A549 (cell line): Measurements from ENCODE around the gene TBC1D8. TPM values are rescaled to one million over a fixed set of nuclear protein-coding genes. Genes with fewer than 3 reads are reported as not detected.

ENCODE experiments used
- ATAC-seq, 2 experiments: fragments of 200-7000 bp in 1 of 2; fragments of >200 bp in 1 of 2; cut with Nextera tagmentation in 1 of 2; cut with Tn5 transposase in 1 of 2; 3 replicates each; pipeline versions ENCODE4 v1.8.0 to v1.9.1; 2018 to 2020; ENCODE audit warnings: mild to moderate bottlenecking in 1 of 2, moderate library complexity in 1 of 2
- CTCF ChIA-PET: fragments of 300-600 bp; sonication (Branson Sonifier 250); formaldehyde crosslinking; extraction: SDS; loops from one replicate; lab custom pipeline; 2021; ENCODE audit warnings: antibody characterized with exemption, inconsistent platforms; lab: Yijun Ruan, JAX
- POLR2A ChIA-PET: fragments of 350-600 bp; formaldehyde crosslinking; extraction: SDS; loops from one replicate; lab custom pipeline; 2021; ENCODE audit warnings: antibody characterized with exemption, inconsistent platforms; lab: Yijun Ruan, JAX
- DNase-seq, 2 experiments: peaks; one replicate each; pipeline versions ENCODE4 v3.0.0 to v3.0.0-alpha.2; 2011 to 2016; ENCODE audit warnings: low read depth in 1 of 2, low spot score in 1 of 2
- FAIRE-seq: peaks from 2 replicates; lab custom pipeline; 2011; peaks lifted over from hg19 to GRCh38; lab: Jason Lieb, UNC
- H3K27ac ChIP-seq, 2 experiments: fragments of >200 bp; sonication (Bioruptor Twin); formaldehyde crosslinking; 3 replicates each; pipeline ENCODE4 v1.5.1; 2016 to 2017
- H3K4me1 ChIP-seq: fragments of >200 bp; sonication (Bioruptor Twin); formaldehyde crosslinking; 3 replicates; pipeline ENCODE4 v1.6.1; 2016
- H3K4me2 ChIP-seq: fragments of >200 bp; sonication (Bioruptor Twin); formaldehyde crosslinking; 3 replicates; pipeline ENCODE4 v1.6.1; 2016
- H3K4me3 ChIP-seq: fragments of >200 bp; sonication (Bioruptor Twin); formaldehyde crosslinking; 3 replicates; pipeline ENCODE4 v1.5.1; 2016
- H3K9me3 ChIP-seq: fragments of >200 bp; sonication (Bioruptor Twin); formaldehyde crosslinking; 3 replicates; pipeline ENCODE4 v1.6.1; 2016
- BHLHE40 ChIP-seq: IDR thresholded peaks from 2 replicates; pipeline ENCODE4 v1.6.1; 2012; ENCODE audit warnings: low read depth, low read length, inconsistent platforms
- CBX8 ChIP-seq: fragments of 200-600 bp; sonication (generic); IDR thresholded peaks from 2 replicates; pipeline ENCODE4 v1.6.1; 2016
- CHD2 ChIP-seq: fragments of 150-350 bp; IDR thresholded peaks from 2 replicates; pipeline ENCODE4 v1.6.1; 2014; ENCODE audit warnings: low read length; ENCODE audit not compliant: partially characterized antibody
- EHF ChIP-seq: fragments of 250-450 bp; sonication (Bioruptor Pico); IDR thresholded peaks from 2 replicates; pipeline ENCODE4 v1.5.0; 2020; ENCODE audit warnings: mild to moderate bottlenecking
- ESRRA ChIP-seq: fragments of 150-350 bp; IDR thresholded peaks from 2 replicates; pipeline ENCODE4 v1.6.1; 2014; ENCODE audit warnings: mild to moderate bottlenecking, low read length, borderline replicate concordance
- FOSB ChIP-seq: fragments of 250-450 bp; sonication (Bioruptor Pico); IDR thresholded peaks from 2 replicates; pipeline ENCODE4 v1.5.0; 2020; ENCODE audit warnings: mild to moderate bottlenecking, moderate library complexity
- FOSL2 ChIP-seq, 2 experiments: fragments of 450-650 bp in 1 of 2; fragments of >200 bp in 1 of 2; sonication (Bioruptor Twin) in 1 of 2; formaldehyde crosslinking; IDR thresholded peaks; 2 replicates each; pipeline versions ENCODE4 v1.5.0 to v1.6.1; 2016 to 2020; ENCODE audit warnings: mild to moderate bottlenecking in 1 of 2, moderate library complexity in 1 of 2
- FOXS1 ChIP-seq: fragments of 250-450 bp; sonication (Bioruptor Pico); IDR thresholded peaks from 2 replicates; pipeline ENCODE4 v1.5.0; 2020; ENCODE audit warnings: mild to moderate bottlenecking, moderate library complexity
- GATA3 ChIP-seq: IDR thresholded peaks from 2 replicates; pipeline ENCODE4 v1.6.1; 2012; ENCODE audit warnings: borderline replicate concordance
- HDAC2 ChIP-seq: fragments of 200-600 bp; sonication (generic); IDR thresholded peaks from 2 replicates; pipeline ENCODE4 v1.6.1; 2016
- HEYL ChIP-seq: fragments of 250-450 bp; sonication (Bioruptor Pico); IDR thresholded peaks from 2 replicates; pipeline ENCODE4 v1.8.0; 2021; ENCODE audit warnings: mild to moderate bottlenecking, moderate library complexity
- HMGXB4 ChIP-seq: fragments of 250-450 bp; sonication (Bioruptor Pico); IDR thresholded peaks from 2 replicates; pipeline ENCODE4 v1.5.0; 2021; ENCODE audit warnings: mild to moderate bottlenecking, moderate library complexity, borderline replicate concordance
- HOXA7 ChIP-seq: fragments of 250-450 bp; sonication (Bioruptor Pico); IDR thresholded peaks from 2 replicates; pipeline ENCODE4 v1.5.0; 2020; ENCODE audit warnings: mild to moderate bottlenecking, moderate library complexity
- HOXB13 ChIP-seq: fragments of 250-450 bp; sonication (Bioruptor Pico); IDR thresholded peaks from 2 replicates; pipeline ENCODE4 v1.5.0; 2020; ENCODE audit warnings: low read depth, mild to moderate bottlenecking, moderate library complexity
- JUN ChIP-seq, 2 experiments: fragments of >200 bp; sonication (Bioruptor Twin); formaldehyde crosslinking; IDR thresholded peaks; 2 replicates in 1 of 2; 3 replicates in 1 of 2; pipeline ENCODE4 v1.6.1; 2016 to 2017
- KDM5A ChIP-seq: fragments of 200-600 bp; sonication (generic); IDR thresholded peaks from 2 replicates; pipeline ENCODE4 v1.6.1; 2016; ENCODE audit warnings: antibody characterized with exemption, mild to moderate bottlenecking
- MAFK ChIP-seq: fragments of 450-650 bp; IDR thresholded peaks from 2 replicates; pipeline ENCODE4 v1.6.1; 2014; ENCODE audit not compliant: partially characterized antibody
- MAX ChIP-seq: IDR thresholded peaks from 2 replicates; pipeline ENCODE4 v1.6.1; 2012
- MAZ ChIP-seq: fragments of 150-350 bp; IDR thresholded peaks from 2 replicates; pipeline ENCODE4 v1.6.1; 2014; ENCODE audit warnings: antibody characterized with exemption, low read depth, low read length, borderline replicate concordance
- MYC ChIP-seq: IDR thresholded peaks from 2 replicates; pipeline ENCODE4 v1.6.1; 2012; ENCODE audit warnings: mild to moderate bottlenecking, inconsistent platforms, low read length, improper control_type of control experiment, borderline replicate concordance
- NFE2L2 ChIP-seq: fragments of 150-350 bp; conservative IDR thresholded peaks from 2 replicates; pipeline ENCODE4 v1.6.1; 2014; ENCODE audit warnings: low read length
- POLR2A ChIP-seq: IDR thresholded peaks from 2 replicates; pipeline ENCODE4 v1.6.1; 2012; ENCODE audit warnings: mild to moderate bottlenecking, low read length
- RAD21 ChIP-seq, 2 experiments: fragments of >200 bp in 1 of 2; sonication (Bioruptor Twin) in 1 of 2; formaldehyde crosslinking in 1 of 2; IDR thresholded peaks in 1 of 2; conservative IDR thresholded peaks in 1 of 2; 2 replicates in 1 of 2; 3 replicates in 1 of 2; pipeline ENCODE4 v1.6.1; 2012 to 2018; ENCODE audit warnings: inconsistent platforms in 1 of 2
- RARB ChIP-seq: fragments of 250-450 bp; sonication (Bioruptor Pico); IDR thresholded peaks from 2 replicates; pipeline ENCODE4 v1.8.0; 2021; ENCODE audit warnings: mild to moderate bottlenecking, moderate library complexity
- RFX5 ChIP-seq: fragments of 450-650 bp; IDR thresholded peaks from 2 replicates; pipeline ENCODE4 v1.7.1; 2014; ENCODE audit warnings: antibody characterized with exemption, mild to moderate bottlenecking, moderate library complexity
- SREBF2 ChIP-seq: fragments of 450-650 bp; IDR thresholded peaks from 2 replicates; pipeline ENCODE4 v1.6.1; 2014; ENCODE audit warnings: mild to moderate bottlenecking, moderate library complexity
- USF2 ChIP-seq: fragments of 450-650 bp; IDR thresholded peaks from 2 replicates; pipeline ENCODE4 v1.6.1; 2014; ENCODE audit warnings: antibody characterized with exemption
- ZC3H11A ChIP-seq: fragments of 450-650 bp; IDR thresholded peaks from 2 replicates; pipeline ENCODE4 v1.6.1; 2014; ENCODE audit warnings: antibody characterized with exemption, mild to moderate bottlenecking
- WGBS: methylation state at CpG from one replicate; pipeline ENCODE4 v1.1.6; 2017; ENCODE audit errors: missing lambda C conversion rate; 5-methylcytosine and 5-hydroxymethylcytosine counted together
- polyA minus RNA-seq: library from RNA; depleted of rRNA, polyadenylated mRNA; stranded (reverse); fragments of >200 nt; gene quantifications from 2 replicates; pipeline ENCODE4 v1.2.3, GENCODE V29; 2011; rRNA and poly(A)+ RNA removed
- polyA plus RNA-seq, 4 experiments: library from polyadenylated mRNA; depleted of rRNA in 3 of 4; stranded (reverse); fragments of >200 nt; fragmentation: RNase III in 1 of 4; extraction: RNeasy Plus Mini Kit Qiagen cat#74134 plus additional on column Dnase treatment in 1 of 4; gene quantifications; 2 replicates in 3 of 4; 3 replicates in 1 of 4; pipeline ENCODE4 v1.2.3, GENCODE V29; 2011 to 2017
- TF ChIP-seq, protein P1 (sequence below): fragments of 200-600 bp; sonication (generic); IDR thresholded peaks from 2 replicates; pipeline ENCODE4 v1.6.1; 2016; ENCODE audit warnings: antibody characterized with exemption, mild to moderate bottlenecking, moderate library complexity
- TF ChIP-seq, protein P2 (sequence below): fragments of 250-450 bp; sonication (Bioruptor Pico); IDR thresholded peaks from 2 replicates; pipeline ENCODE4 v1.5.0; 2020; ENCODE audit warnings: low read depth, mild to moderate bottlenecking, moderate library complexity
- TF ChIP-seq, protein P3 (sequence below): fragments of >200 bp; sonication (Bioruptor Twin); formaldehyde crosslinking; IDR thresholded peaks from 3 replicates; pipeline ENCODE4 v1.6.1; 2016

Gene TBC1D8
- 107 and 119 TPM in 2 replicates for polyA plus RNA-seq (2011; rRNA removed)
- polyA plus RNA-seq (2012; cell fraction: cytosol; rRNA removed): 46.3 and 54.9 TPM in 2 replicates
- polyA plus RNA-seq (2012; cell fraction: nucleus; rRNA removed): 250 and 339 TPM in 2 replicates
- polyA plus RNA-seq (2017; fragmentation: RNase III; extraction: RNeasy Plus Mini Kit Qiagen cat#74134 plus additional on column Dnase treatment): 30.0 to 40.3 TPM (median 35.3 TPM) in 3 replicates
- polyA minus RNA-seq: 132 and 139 TPM in 2 replicates

DNA sequence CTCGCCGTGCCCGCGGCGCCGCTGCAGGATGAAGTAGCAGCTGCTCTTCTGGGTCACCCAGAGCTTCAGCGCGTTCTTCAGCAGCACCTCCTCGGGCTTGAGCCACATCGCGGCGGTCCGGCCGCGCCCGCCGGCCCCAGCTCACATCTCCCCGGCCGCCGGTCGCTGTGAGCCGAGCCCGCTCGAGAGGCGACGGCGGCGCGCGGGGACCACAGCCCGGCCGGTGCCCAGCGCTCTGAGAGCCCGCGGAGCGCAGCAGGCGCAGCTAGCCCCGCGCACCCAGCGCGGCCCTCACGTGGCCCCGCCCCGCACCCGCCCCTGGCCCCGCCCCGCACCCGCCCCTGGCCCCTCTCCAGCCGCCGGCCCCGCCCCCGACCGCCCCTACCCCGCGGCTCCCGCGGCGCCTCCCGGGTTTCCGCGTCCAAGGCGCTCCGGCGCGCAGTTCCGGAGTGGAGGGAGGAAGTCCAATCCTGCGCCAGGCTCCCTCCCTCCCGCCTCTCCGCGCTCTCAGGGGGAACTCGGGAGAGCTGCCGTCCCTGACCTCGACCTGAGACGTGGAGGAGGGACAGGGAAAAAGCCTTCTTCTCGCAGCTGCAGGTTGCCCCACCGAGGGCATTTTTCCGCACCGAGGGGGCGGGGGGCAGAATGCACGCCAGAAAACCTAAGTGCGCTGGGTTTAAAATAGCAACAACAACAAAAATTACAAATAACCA lies at the start of gene TBC1D8:
TSS of gene TBC1D8 (minus strand) at position 237 of the 713 bp plus-strand sequence. CDS start at position 108, 129 bp downstream.
- FAIRE-seq: no peak
- Histone ChIP-seq H3K27ac (peak within 1 kb of the TSS; percentile 92 to 98), H3K4me1 (peaks cover 42% of the 10 kb centered on the region), H3K4me3 (peak within 1 kb of the TSS; percentile 85), H3K9me3 (no peaks in the 10 kb centered on the region), H3K4me2 (peak within 1 kb of the TSS; percentile 89)
- ChIA-PET POLR2A (interaction anchor here (0.6 to 5.0 kb wide), 14 partner anchors 9 to 148 kb away, joined by 3 to 26 read pairs (median 5); partner anchors contain the start of gene RPL31), CTCF (interaction anchor here (0.8 to 7.5 kb wide), 21 partner anchors 11 to 183 kb away, joined by 3 to 136 read pairs (median 7); no protein-coding TSS in a partner anchor)
- peak; percentile 81 to 83 for ATAC-seq
- peak; percentile 80 to 82 for DNase-seq
- WGBS: under 1% methylated on average over 6 of the region's 81 CpGs
- no peak for TF ChIP-seq GATA3
- no peak for TF ChIP-seq RARB (CRISPR knock-in tag)
- TF ChIP-seq HOXA7 (CRISPR knock-in tag): no peak
- no peak for TF ChIP-seq HEYL (CRISPR knock-in tag)
- TF ChIP-seq RFX5: no peak
- no peak for TF ChIP-seq HOXB13 (CRISPR knock-in tag)
- TF ChIP-seq CHD2: no peak
- TF ChIP-seq RAD21 (conservative IDR thresholded peaks at IDR 0.05 in 1 of 2, IDR thresholded peaks at IDR 0.05 in 1 of 2): peak in 1 of 2 experiments; percentile 18; a peak in 2 of 5 replicates
- TF ChIP-seq USF2: no peak
- no peak for TF ChIP-seq ESRRA
- no peak for TF ChIP-seq MAZ
- peak; percentile 81 for TF ChIP-seq POLR2A
- TF ChIP-seq, protein P1, sequence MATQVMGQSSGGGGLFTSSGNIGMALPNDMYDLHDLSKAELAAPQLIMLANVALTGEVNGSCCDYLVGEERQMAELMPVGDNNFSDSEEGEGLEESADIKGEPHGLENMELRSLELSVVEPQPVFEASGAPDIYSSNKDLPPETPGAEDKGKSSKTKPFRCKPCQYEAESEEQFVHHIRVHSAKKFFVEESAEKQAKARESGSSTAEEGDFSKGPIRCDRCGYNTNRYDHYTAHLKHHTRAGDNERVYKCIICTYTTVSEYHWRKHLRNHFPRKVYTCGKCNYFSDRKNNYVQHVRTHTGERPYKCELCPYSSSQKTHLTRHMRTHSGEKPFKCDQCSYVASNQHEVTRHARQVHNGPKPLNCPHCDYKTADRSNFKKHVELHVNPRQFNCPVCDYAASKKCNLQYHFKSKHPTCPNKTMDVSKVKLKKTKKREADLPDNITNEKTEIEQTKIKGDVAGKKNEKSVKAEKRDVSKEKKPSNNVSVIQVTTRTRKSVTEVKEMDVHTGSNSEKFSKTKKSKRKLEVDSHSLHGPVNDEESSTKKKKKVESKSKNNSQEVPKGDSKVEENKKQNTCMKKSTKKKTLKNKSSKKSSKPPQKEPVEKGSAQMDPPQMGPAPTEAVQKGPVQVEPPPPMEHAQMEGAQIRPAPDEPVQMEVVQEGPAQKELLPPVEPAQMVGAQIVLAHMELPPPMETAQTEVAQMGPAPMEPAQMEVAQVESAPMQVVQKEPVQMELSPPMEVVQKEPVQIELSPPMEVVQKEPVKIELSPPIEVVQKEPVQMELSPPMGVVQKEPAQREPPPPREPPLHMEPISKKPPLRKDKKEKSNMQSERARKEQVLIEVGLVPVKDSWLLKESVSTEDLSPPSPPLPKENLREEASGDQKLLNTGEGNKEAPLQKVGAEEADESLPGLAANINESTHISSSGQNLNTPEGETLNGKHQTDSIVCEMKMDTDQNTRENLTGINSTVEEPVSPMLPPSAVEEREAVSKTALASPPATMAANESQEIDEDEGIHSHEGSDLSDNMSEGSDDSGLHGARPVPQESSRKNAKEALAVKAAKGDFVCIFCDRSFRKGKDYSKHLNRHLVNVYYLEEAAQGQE: no peak
- TF ChIP-seq FOXS1 (CRISPR knock-in tag): no peak
- TF ChIP-seq SREBF2: no peak
- no peak for TF ChIP-seq HMGXB4
- TF ChIP-seq JUN (IDR thresholded peaks at IDR 0.05): peak; percentile 41 to 65; a peak in 3 of 5 replicates
- TF ChIP-seq MYC: 0 out of 2 replicates have a peak, but pooled peaks have one; percentile 16
- no peak for TF ChIP-seq FOSB (CRISPR knock-in tag)
- no peak for TF ChIP-seq HDAC2
- TF ChIP-seq, protein P2, sequence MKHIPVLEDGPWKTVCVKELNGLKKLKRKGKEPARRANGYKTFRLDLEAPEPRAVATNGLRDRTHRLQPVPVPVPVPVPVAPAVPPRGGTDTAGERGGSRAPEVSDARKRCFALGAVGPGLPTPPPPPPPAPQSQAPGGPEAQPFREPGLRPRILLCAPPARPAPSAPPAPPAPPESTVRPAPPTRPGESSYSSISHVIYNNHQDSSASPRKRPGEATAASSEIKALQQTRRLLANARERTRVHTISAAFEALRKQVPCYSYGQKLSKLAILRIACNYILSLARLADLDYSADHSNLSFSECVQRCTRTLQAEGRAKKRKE (CRISPR knock-in tag): no peak
- TF ChIP-seq ZC3H11A: no peak
- no peak; the same call in 1 of the 2 replicates for TF ChIP-seq MAX
- no peak for TF ChIP-seq MAFK
- TF ChIP-seq EHF: no peak
- TF ChIP-seq, protein P3, sequence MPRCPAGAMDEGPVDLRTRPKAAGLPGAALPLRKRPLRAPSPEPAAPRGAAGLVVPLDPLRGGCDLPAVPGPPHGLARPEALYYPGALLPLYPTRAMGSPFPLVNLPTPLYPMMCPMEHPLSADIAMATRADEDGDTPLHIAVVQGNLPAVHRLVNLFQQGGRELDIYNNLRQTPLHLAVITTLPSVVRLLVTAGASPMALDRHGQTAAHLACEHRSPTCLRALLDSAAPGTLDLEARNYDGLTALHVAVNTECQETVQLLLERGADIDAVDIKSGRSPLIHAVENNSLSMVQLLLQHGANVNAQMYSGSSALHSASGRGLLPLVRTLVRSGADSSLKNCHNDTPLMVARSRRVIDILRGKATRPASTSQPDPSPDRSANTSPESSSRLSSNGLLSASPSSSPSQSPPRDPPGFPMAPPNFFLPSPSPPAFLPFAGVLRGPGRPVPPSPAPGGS: peak; percentile 65; the same call in 1 of the 3 replicates
- TF ChIP-seq CBX8: no peak
- TF ChIP-seq NFE2L2: no peak
- TF ChIP-seq BHLHE40: no peak
- TF ChIP-seq FOSL2 (IDR thresholded peaks at IDR 0.05): no peak
- no peak for TF ChIP-seq FOSL2 (CRISPR knock-in tag; IDR thresholded peaks at IDR 0.05)
- TF ChIP-seq KDM5A: no peak
